Fibroblast of lung (primary cell): ENCODE results near the gene SIX5.

ENCODE experiments used
- CTCF ChIP-seq, 2 donors: IDR thresholded peaks in 1 of 2; conservative IDR thresholded peaks in 1 of 2; 1 replicate in 1 of 2; 2 replicates in 1 of 2; pipeline ENCODE4 v1.5.1; 2011 to 2012; ENCODE audit warnings: low read length in 2 of 2, control low read depth in 1 of 2, inconsistent platforms in 1 of 2, low read depth in 1 of 2, mild to moderate bottlenecking in 1 of 2
- EZH2 ChIP-seq: IDR thresholded peaks from 2 replicates; pipeline ENCODE4 v1.5.1; 2012; ENCODE audit warnings: low read length, control low read depth, mild to moderate bottlenecking; ENCODE audit errors: missing control alignments

- no peak for TF ChIP-seq CTCF (conservative IDR thresholded peaks at IDR 0.05 in 1 of 2, IDR thresholded peaks at IDR 0.05 in 1 of 2; ENCODE audit: low read depth in 1 of 2, low read length in 2 of 2)
- no peak for TF ChIP-seq EZH2
These were observed 16.0 kb upstream of the SIX5 start for GRCh38 chr19:45785097-45785496.
